ENCODE data around the gene RBM47.
"Not testable (repeated sequence)": the region's sequence is repeated elsewhere in the genome, so short reads cannot be mapped to it uniquely, and the experiment has no call there.

Gene RBM47

GRCh38 chr4:40629401-40630334 is at the start of gene RBM47:
Gene RBM47 (minus strand): TSS chr4:40629864. CDS start chr4:40438893, 190,971 bp downstream.
- DNase-seq = peak; percentile 5

- no peak for DNase-seq
These were observed 48.8 kb upstream of the RBM47 start for GRCh38 chr4:40678421-40678820.

GRCh38 chr4:40675166-40675565 is 45.5 kb upstream of the RBM47 start:
- DNase-seq = no peak

- no peak for DNase-seq
These were observed 43.2 kb upstream of the RBM47 start for GRCh38 chr4:40672528-40673522.

GRCh38 chr4:40669504-40669903 is 39.8 kb upstream of the RBM47 start:
- no peak for DNase-seq

GRCh38 chr4:40665842-40666241 is 36.2 kb upstream of the RBM47 start:
- no peak for DNase-seq

GRCh38 chr4:40662962-40663604 is 33.4 kb upstream of the RBM47 start:
- DNase-seq = peak; percentile 97

- no peak for DNase-seq
These were observed 32.1 kb upstream of the RBM47 start for GRCh38 chr4:40661803-40662202.

- no peak for DNase-seq
These were observed 26.7 kb upstream of the RBM47 start for GRCh38 chr4:40656201-40656863.

- DNase-seq = no peak
These were observed 21.6 kb upstream of the RBM47 start for GRCh38 chr4:40651280-40651679.

GRCh38 chr4:40649321-40649720 is 19.7 kb upstream of the RBM47 start:
- no peak for DNase-seq

GRCh38 chr4:40648742-40649281 is 19.1 kb upstream of the RBM47 start:
- no peak for DNase-seq

GRCh38 chr4:40648131-40648530 is 18.5 kb upstream of the RBM47 start:
- DNase-seq = no peak

GRCh38 chr4:40645586-40645985 is 15.9 kb upstream of the RBM47 start:
- DNase-seq = no peak

- DNase-seq = no peak
These were observed 2.4 kb upstream of the RBM47 start for GRCh38 chr4:40632080-40632479.

GRCh38 chr4:40630335-40631021 is 814 bp upstream of the RBM47 start:
- no peak for DNase-seq

GRCh38 chr4:40628888-40629287 is 776 bp downstream of the RBM47 start:
- no peak for DNase-seq

GRCh38 chr4:40628407-40628806 is 1.3 kb downstream of the RBM47 start:
- not testable (repeated sequence) for DNase-seq

- no peak for DNase-seq
These were observed 2.1 kb downstream of the RBM47 start for GRCh38 chr4:40627540-40627939.

- DNase-seq = no peak
These were observed 3.3 kb downstream of the RBM47 start for GRCh38 chr4:40626183-40626990.

- DNase-seq = no peak
These were observed 6.0 kb downstream of the RBM47 start for GRCh38 chr4:40623707-40624106.

Measured in NCI-H1092 treated with DMSO at 0.1 percent for 48 hours (cell line).